Measurements from ENCODE around the gene C6orf141.
"Not testable (repeated sequence)": the region's sequence is repeated elsewhere in the genome, so short reads cannot be mapped to it uniquely, and the experiment has no call there.

The C6orf141 gene

GRCh38 chr6:49564552-49564951 is 14.1 kb downstream of the C6orf141 start:
- in situ Hi-C loops (cut with MboI; ENCODE audit: low pct_unique_long_range_greater_than_20kb, low sequenced_read_pairs, unreplicated experiment), result no loop called here
- TF ChIP-seq CTCF (IDR thresholded peaks at IDR 0.05; ENCODE audit: extremely low read depth, insufficient read depth, missing control alignments), result no peak
- no peak for DNase-seq (ENCODE audit: low spot score)

GRCh38 chr6:49565261-49565660 is 14.8 kb downstream of the C6orf141 start:
- DNase-seq (ENCODE audit: low spot score), result no peak
- in situ Hi-C loops (cut with MboI; ENCODE audit: low pct_unique_long_range_greater_than_20kb, low sequenced_read_pairs, unreplicated experiment), result no loop called here
- TF ChIP-seq CTCF (IDR thresholded peaks at IDR 0.05; ENCODE audit: extremely low read depth, insufficient read depth, missing control alignments), result no peak

GRCh38 chr6:49565855-49566254 is 15.4 kb downstream of the C6orf141 start:
- TF ChIP-seq CTCF (IDR thresholded peaks at IDR 0.05; ENCODE audit: extremely low read depth, insufficient read depth, missing control alignments), result no peak
- in situ Hi-C loops (cut with MboI; ENCODE audit: low pct_unique_long_range_greater_than_20kb, low sequenced_read_pairs, unreplicated experiment), result no loop called here
- DNase-seq (ENCODE audit: low spot score), result no peak

DNA sequence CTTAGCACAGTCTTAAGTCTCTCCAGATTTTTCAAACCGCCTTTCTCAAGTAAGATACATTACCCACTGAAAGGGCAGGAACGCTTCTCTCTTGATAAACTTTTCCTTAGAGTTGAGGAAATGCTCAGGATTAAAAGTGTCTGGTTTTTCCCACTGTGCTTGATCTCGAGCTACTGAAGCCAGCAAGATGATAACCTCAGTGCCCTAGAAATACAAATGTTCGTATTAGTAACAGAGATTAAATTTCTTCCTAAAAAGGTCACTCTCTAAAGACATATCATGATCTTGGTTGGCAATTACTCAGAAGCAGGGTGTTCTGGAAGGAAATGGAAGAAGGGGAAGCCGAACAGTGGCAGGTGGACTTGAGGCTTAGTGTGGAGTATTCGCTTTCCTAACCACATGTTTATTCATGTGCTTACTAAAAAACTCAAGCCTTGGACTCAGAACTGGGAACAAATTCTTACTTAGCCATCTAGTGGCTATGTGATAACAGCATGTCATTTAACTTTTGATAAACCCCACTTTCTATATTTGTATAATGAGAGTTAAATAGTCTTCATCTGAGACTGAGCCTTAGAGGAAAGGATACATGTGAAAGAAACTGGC is 20.1 kb downstream of the C6orf141 start:
- no peak for TF ChIP-seq CTCF (IDR thresholded peaks at IDR 0.05; ENCODE audit: extremely low read depth, insufficient read depth, missing control alignments)
- no peak for DNase-seq (ENCODE audit: low spot score)
- in situ Hi-C loops (cut with MboI; ENCODE audit: low pct_unique_long_range_greater_than_20kb, low sequenced_read_pairs, unreplicated experiment), result no loop called here

DNA sequence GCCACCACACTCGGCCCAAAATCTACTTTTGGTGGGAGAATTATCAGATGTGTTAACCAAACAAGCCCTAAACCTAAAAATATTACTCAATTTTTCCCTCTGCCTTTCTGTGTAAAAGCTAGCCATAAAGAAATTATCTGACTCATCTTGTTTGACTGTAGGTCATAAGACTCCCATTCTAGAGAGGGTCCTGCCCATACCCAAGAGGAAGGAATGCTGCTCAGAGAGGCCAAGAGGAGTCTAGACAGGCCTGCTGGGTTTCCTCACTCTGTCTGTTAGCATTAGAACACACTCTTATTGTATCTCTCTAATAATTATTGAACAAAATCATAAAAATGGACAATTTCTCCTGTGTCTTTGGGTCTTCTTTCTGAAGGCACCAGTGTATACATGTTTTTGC is 26.1 kb downstream of the C6orf141 start:
- in situ Hi-C loops (cut with MboI; ENCODE audit: low pct_unique_long_range_greater_than_20kb, low sequenced_read_pairs, unreplicated experiment), result no loop called here
- TF ChIP-seq CTCF (IDR thresholded peaks at IDR 0.05; ENCODE audit: extremely low read depth, insufficient read depth, missing control alignments), result no peak
- no peak for DNase-seq (ENCODE audit: low spot score)

DNA sequence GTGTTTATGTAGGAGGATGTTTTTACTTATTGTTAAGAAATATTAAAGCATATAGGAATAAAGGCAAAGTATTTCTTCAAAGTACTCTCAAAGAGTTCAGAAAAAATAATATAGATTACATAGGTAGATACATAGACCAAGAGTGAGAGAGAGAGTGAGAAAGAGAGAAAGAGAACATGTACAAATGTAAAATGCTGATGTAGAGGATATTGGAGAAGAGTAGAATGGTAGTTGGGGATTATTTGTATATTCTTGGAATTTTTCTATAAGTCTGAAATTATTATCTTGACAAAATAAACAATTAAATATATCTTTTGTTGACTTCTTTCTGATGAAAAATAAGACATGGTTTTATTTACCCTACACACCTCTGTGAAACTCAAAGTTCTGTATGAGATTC is 29.2 kb downstream of the C6orf141 start:
- no peak for TF ChIP-seq CTCF (IDR thresholded peaks at IDR 0.05; ENCODE audit: extremely low read depth, insufficient read depth, missing control alignments)
- no peak for DNase-seq (ENCODE audit: low spot score)
- in situ Hi-C loops (cut with MboI; ENCODE audit: low pct_unique_long_range_greater_than_20kb, low sequenced_read_pairs, unreplicated experiment), result no loop called here

GRCh38 chr6:49582529-49582928 is 32.1 kb downstream of the C6orf141 start:
- no peak for DNase-seq (ENCODE audit: low spot score)
- in situ Hi-C loops (cut with MboI; ENCODE audit: low pct_unique_long_range_greater_than_20kb, low sequenced_read_pairs, unreplicated experiment), result no loop called here
- no peak for TF ChIP-seq CTCF (IDR thresholded peaks at IDR 0.05; ENCODE audit: extremely low read depth, insufficient read depth, missing control alignments)

GRCh38 chr6:49587262-49587661 is 36.8 kb downstream of the C6orf141 start:
- DNase-seq (ENCODE audit: low spot score); in situ Hi-C loops (cut with MboI; ENCODE audit: low pct_unique_long_range_greater_than_20kb, low sequenced_read_pairs, unreplicated experiment): not testable (repeated sequence)

All from GM13977 (cell line).